Osteocyte (in vitro differentiated cells): Measurements from ENCODE around the gene SNTG2. TPM values are rescaled to one million over a fixed set of nuclear protein-coding genes. Genes with fewer than 3 reads are reported as not detected.

Source experiments
- DNase-seq: peaks from one replicate; pipeline ENCODE4 v3.0.0; 2021; ENCODE audit warnings: mixed read lengths; ENCODE audit not compliant: unreplicated experiment; ENCODE audit errors: extremely low spot score
- H3K27ac Mint-ChIP-seq: one replicate; pipeline ENCODE4 v1.8.0; 2021; ENCODE audit warnings: mild to moderate bottlenecking, mixed read lengths; ENCODE audit not compliant: unreplicated experiment
- H3K27me3 Mint-ChIP-seq: one replicate; pipeline ENCODE4 v1.8.0; 2021; ENCODE audit warnings: mixed read lengths; ENCODE audit not compliant: unreplicated experiment
- H3K36me3 Mint-ChIP-seq: one replicate; pipeline ENCODE4 v1.8.0; 2021; ENCODE audit warnings: mixed read lengths; ENCODE audit not compliant: unreplicated experiment
- H3K4me1 Mint-ChIP-seq: one replicate; pipeline ENCODE4 v1.8.0; 2021; ENCODE audit warnings: mixed read lengths; ENCODE audit not compliant: unreplicated experiment
- H3K4me3 Mint-ChIP-seq: one replicate; pipeline ENCODE4 v1.8.0; 2021; ENCODE audit warnings: mild to moderate bottlenecking, moderate library complexity, mixed read lengths; ENCODE audit not compliant: unreplicated experiment
- H3K9me3 Mint-ChIP-seq: one replicate; pipeline ENCODE4 v1.8.0; 2021; ENCODE audit warnings: mixed read lengths; ENCODE audit not compliant: unreplicated experiment
- total RNA-seq: library from RNA; stranded (reverse); gene quantifications from 2 replicates; pipeline ENCODE4 v1.2.1, GENCODE V29; 2021
- TF ChIP-seq, protein P1 (sequence below): fragments of 200-600 bp; sonication (generic); IDR thresholded peaks from 2 replicates; pipeline ENCODE4 v1.5.0; 2021; ENCODE audit warnings: antibody characterized with exemption, mild to moderate bottlenecking, moderate library complexity

The SNTG2 gene
- total RNA-seq, 1 donor from 2014 or later = not detected

DNA sequence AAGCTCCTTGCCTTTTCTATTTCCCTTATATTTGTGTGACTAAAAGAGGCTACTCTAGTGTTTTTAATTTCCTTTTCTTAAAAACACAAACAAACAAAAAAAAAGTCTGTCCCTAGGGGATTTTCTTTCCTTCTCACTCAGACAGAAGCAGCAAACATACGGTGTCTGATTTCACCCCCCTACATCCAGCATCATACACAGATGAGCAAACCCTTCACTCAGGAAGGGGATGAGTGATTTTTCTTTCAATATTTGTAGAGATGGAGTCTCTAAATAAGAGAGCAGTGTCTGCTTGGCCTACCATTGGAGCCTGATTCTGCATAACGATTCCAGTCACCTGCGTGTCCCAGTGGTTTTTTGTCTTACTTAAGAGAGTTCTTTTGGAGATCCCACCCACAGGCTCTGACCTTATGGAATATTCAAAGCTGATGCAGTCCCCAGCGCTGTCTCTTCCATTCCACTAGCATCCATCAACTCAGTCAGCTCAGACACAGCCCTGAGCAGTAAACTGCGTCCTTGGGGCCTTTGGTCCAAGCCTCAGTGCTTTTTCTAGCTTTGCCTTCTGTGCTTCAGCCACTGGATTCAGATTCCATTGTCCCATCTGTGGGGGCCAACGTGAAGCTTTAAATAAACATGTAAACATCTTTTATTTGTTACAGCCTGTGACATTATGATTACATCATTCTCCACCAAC is 410.1 kb downstream of the SNTG2 start:
- H3K36me3 Mint-ChIP-seq = no peaks in the 10 kb centered on the region
- peaks cover 13% of the 10 kb centered on the region for H3K9me3 Mint-ChIP-seq
- no peaks in the 10 kb centered on the region for H3K4me1 Mint-ChIP-seq
- H3K27ac Mint-ChIP-seq = no peak overlapping the region
- H3K27me3 Mint-ChIP-seq = no peaks in the 10 kb centered on the region
- H3K4me3 Mint-ChIP-seq = no peak overlapping the region
- DNase-seq = no peak
- TF ChIP-seq, protein P1, sequence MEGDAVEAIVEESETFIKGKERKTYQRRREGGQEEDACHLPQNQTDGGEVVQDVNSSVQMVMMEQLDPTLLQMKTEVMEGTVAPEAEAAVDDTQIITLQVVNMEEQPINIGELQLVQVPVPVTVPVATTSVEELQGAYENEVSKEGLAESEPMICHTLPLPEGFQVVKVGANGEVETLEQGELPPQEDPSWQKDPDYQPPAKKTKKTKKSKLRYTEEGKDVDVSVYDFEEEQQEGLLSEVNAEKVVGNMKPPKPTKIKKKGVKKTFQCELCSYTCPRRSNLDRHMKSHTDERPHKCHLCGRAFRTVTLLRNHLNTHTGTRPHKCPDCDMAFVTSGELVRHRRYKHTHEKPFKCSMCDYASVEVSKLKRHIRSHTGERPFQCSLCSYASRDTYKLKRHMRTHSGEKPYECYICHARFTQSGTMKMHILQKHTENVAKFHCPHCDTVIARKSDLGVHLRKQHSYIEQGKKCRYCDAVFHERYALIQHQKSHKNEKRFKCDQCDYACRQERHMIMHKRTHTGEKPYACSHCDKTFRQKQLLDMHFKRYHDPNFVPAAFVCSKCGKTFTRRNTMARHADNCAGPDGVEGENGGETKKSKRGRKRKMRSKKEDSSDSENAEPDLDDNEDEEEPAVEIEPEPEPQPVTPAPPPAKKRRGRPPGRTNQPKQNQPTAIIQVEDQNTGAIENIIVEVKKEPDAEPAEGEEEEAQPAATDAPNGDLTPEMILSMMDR = no peak

DNA sequence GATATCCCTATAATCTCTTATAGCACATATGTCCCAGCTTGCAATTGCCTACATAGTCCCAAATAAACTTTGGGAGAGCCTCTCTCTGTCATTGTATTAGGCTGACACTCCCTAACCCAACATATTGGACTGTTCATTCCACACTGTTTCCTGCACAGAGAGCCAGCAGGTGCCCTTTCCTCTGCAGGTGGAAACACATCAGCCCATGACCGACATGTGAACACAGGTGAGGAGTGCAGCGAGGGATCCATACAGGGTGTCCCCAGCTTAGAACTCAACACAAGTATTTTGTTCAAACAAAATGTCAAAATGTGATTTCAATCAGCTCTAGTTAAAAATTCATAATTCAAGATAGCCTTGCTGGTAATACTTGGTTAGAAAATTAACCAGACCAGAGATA is 412.7 kb downstream of the SNTG2 start:
- H3K4me1 Mint-ChIP-seq = no peaks in the 10 kb centered on the region
- H3K27me3 Mint-ChIP-seq = no peaks in the 10 kb centered on the region
- H3K36me3 Mint-ChIP-seq = no peaks in the 10 kb centered on the region
- TF ChIP-seq, protein P1 = no peak
- no peak overlapping the region for H3K4me3 Mint-ChIP-seq
- DNase-seq = no peak
- peaks cover 8% of the 10 kb centered on the region for H3K9me3 Mint-ChIP-seq
- no peak overlapping the region for H3K27ac Mint-ChIP-seq

DNA sequence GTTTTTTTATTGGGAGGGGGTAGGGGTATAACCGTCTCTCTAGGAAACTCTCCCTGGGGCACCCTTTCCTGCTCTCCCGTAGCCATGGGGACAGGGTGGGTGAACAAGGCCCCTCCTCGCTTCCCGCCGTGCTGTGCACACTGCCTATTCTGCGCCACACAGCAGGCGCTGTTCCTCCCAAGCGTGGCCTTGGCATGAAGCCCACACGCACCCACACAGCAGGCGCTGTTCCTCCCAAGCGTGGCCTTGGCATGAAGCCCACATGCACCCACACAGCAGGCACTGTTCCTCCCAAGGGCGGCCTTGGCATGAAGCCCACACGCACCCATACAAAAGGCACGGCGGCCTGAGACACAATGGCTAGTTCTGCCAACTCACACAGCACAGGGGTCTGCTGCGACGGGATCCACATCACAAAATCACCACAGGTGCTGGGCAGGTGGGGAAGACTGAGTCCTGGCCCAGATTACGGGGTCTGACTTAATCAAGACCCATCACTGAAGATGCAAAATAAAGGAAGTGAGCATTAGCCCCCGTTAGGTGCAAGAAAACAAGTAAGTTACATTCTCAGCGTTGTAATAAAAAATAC is 416.0 kb downstream of the SNTG2 start:
- TF ChIP-seq, protein P1 = no peak
- no peak for DNase-seq
- no peaks in the 10 kb centered on the region for H3K27me3 Mint-ChIP-seq
- peaks cover 8% of the 10 kb centered on the region for H3K9me3 Mint-ChIP-seq
- no peak overlapping the region for H3K4me3 Mint-ChIP-seq
- no peak overlapping the region for H3K27ac Mint-ChIP-seq
- H3K4me1 Mint-ChIP-seq = no peaks in the 10 kb centered on the region
- H3K36me3 Mint-ChIP-seq = no peaks in the 10 kb centered on the region

DNA sequence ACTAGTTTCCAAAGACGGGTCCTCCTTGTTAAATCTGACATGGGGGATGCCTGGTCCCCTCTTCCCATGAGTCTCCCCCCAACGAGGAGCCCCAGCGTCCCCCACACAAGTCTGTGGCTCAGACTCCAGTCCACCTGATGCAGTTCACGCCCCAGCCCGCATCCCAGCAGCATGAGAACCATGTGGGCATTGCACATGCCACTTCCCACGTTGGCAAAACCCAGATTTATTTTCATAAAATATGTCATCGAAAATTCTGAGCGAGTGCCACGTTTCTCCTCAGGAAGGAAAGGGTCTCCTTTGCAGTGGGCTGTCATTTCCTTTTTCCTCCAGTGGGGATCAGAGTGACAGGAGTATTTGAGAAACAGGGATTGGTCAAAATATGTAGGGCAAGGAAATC is 417.0 kb downstream of the SNTG2 start:
- Mint-ChIP-seq H3K27ac (no peak overlapping the region), H3K9me3 (peaks cover 8% of the 10 kb centered on the region), H3K4me1 (no peaks in the 10 kb centered on the region), H3K27me3 (no peaks in the 10 kb centered on the region), H3K4me3 (no peak overlapping the region), H3K36me3 (no peaks in the 10 kb centered on the region)
- TF ChIP-seq, protein P1 = no peak
- DNase-seq = no peak

DNA sequence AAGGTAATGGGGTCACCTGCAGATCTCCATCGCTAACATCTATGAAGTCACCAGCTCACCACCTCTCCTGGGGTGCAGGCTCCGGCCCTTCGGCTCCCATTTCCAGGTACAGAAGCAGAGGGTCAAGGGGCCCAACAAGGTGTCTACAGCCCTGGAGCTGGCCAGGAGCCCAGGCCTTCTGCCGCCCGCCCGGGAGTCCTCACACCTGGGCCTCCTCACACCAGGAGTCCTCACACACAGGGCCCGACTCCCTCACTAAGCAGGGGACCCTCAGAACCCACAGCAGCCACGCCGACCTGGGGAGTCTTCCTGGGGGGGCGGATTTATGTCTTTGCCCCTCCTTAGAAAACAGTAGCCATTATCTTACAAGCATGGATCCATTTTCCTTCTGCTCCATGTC is 419.3 kb downstream of the SNTG2 start:
- no peak overlapping the region for H3K4me3 Mint-ChIP-seq
- no peak overlapping the region for H3K27ac Mint-ChIP-seq
- H3K36me3 Mint-ChIP-seq = no peaks in the 10 kb centered on the region
- TF ChIP-seq, protein P1 = no peak
- H3K4me1 Mint-ChIP-seq = no peaks in the 10 kb centered on the region
- H3K9me3 Mint-ChIP-seq = no peaks in the 10 kb centered on the region
- no peaks in the 10 kb centered on the region for H3K27me3 Mint-ChIP-seq
- no peak for DNase-seq
